HEK293 (cell line): Measurements from ENCODE around the gene PRSS56.

ENCODE experiments used
- BCL11A ChIP-seq: fragments of 450-650 bp; formaldehyde crosslinking; IDR thresholded peaks from 2 replicates; pipeline ENCODE4 v1.5.1; 2016; ENCODE audit warnings: low read depth, missing biosample characterization, missing genetic modification characterization
- EGR2 ChIP-seq: fragments of 450-650 bp; formaldehyde crosslinking; IDR thresholded peaks from 2 replicates; pipeline ENCODE4 v1.5.1; 2016; ENCODE audit warnings: low read depth, missing biosample characterization, missing genetic modification characterization
- GLIS1 ChIP-seq: fragments of 450-650 bp; formaldehyde crosslinking; IDR thresholded peaks from 2 replicates; pipeline ENCODE4 v1.5.1; 2016; ENCODE audit warnings: missing biosample characterization, missing genetic modification characterization
- GLIS2 ChIP-seq: fragments of 450-650 bp; formaldehyde crosslinking; IDR thresholded peaks from 2 replicates; pipeline ENCODE4 v1.5.1; 2016; ENCODE audit warnings: missing biosample characterization, missing genetic modification characterization
- HOXC10 ChIP-seq: sonication (generic); formaldehyde crosslinking; IDR thresholded peaks from 2 replicates; pipeline ENCODE4 v1.8.1; 2023; ENCODE audit warnings: mild to moderate bottlenecking, missing genetic modification reagents
- KLF9 ChIP-seq: fragments of 450-650 bp; formaldehyde crosslinking; IDR thresholded peaks from 2 replicates; pipeline ENCODE4 v1.5.1; 2016; ENCODE audit warnings: missing biosample characterization, missing genetic modification characterization, low read depth
- ZBTB17 ChIP-seq: fragments of 450-650 bp; formaldehyde crosslinking; IDR thresholded peaks from 2 replicates; pipeline ENCODE4 v1.5.1; 2016; ENCODE audit warnings: missing biosample characterization, missing genetic modification characterization
- ZBTB20 ChIP-seq: fragments of 450-650 bp; formaldehyde crosslinking; IDR thresholded peaks from 2 replicates; pipeline ENCODE4 v1.5.1; 2016; ENCODE audit warnings: missing biosample characterization, missing genetic modification characterization
- ZFP37 ChIP-seq: fragments of 450-650 bp; formaldehyde crosslinking; IDR thresholded peaks from 2 replicates; pipeline ENCODE4 v1.5.1; 2016; ENCODE audit warnings: missing biosample characterization, missing genetic modification characterization
- ZIC2 ChIP-seq: fragments of 450-650 bp; formaldehyde crosslinking; IDR thresholded peaks from 2 replicates; pipeline ENCODE4 v1.5.1; 2016; ENCODE audit warnings: missing biosample characterization, missing genetic modification characterization
- ZNF155 ChIP-seq: fragments of 450-650 bp; formaldehyde crosslinking; IDR thresholded peaks from 2 replicates; pipeline ENCODE4 v1.5.1; 2016; ENCODE audit warnings: missing biosample characterization, missing genetic modification characterization
- ZNF394 ChIP-seq: fragments of 450-650 bp; formaldehyde crosslinking; IDR thresholded peaks from 2 replicates; pipeline ENCODE4 v1.5.1; 2016; ENCODE audit warnings: missing biosample characterization, missing genetic modification characterization, mild to moderate bottlenecking, moderate library complexity, borderline replicate concordance
- ZNF600 ChIP-seq: fragments of 450-650 bp; formaldehyde crosslinking; IDR thresholded peaks from 2 replicates; pipeline ENCODE4 v1.5.1; 2016; ENCODE audit warnings: missing biosample characterization, missing genetic modification characterization
- ZSCAN30 ChIP-seq: fragments of 450-650 bp; IDR thresholded peaks from 2 replicates; pipeline ENCODE4 v1.5.1; 2018; ENCODE audit warnings: missing biosample characterization, mild to moderate bottlenecking, missing genetic modification characterization, moderate library complexity
- TF ChIP-seq, protein P1 (sequence below): fragments of 450-650 bp; formaldehyde crosslinking; IDR thresholded peaks from 2 replicates; pipeline ENCODE4 v1.5.1; 2016; ENCODE audit warnings: missing biosample characterization, missing genetic modification characterization
- TF ChIP-seq, protein P2 (sequence below): fragments of 450-650 bp; formaldehyde crosslinking; IDR thresholded peaks from 2 replicates; pipeline ENCODE4 v1.5.1; 2016; ENCODE audit warnings: missing biosample characterization, missing genetic modification characterization
- TF ChIP-seq, protein P3 (sequence below): fragments of 450-650 bp; formaldehyde crosslinking; optimal IDR thresholded peaks from 2 replicates; pipeline ENCODE3; 2016; ENCODE audit warnings: missing biosample characterization, mild to moderate bottlenecking, missing genetic modification characterization
- TF ChIP-seq, protein P4 (sequence below): fragments of 450-650 bp; formaldehyde crosslinking; IDR thresholded peaks from 2 replicates; pipeline ENCODE4 v1.5.1; 2017; ENCODE audit warnings: missing biosample characterization, missing genetic modification characterization
- TF ChIP-seq, protein P5 (sequence below): sonication (generic); formaldehyde crosslinking; IDR thresholded peaks from 2 replicates; pipeline ENCODE4 v1.8.1; 2022; ENCODE audit warnings: mild to moderate bottlenecking, moderate library complexity, missing genetic modification reagents
- TF ChIP-seq, protein P6 (sequence below): fragments of 450-650 bp; formaldehyde crosslinking; IDR thresholded peaks from 2 replicates; pipeline ENCODE4 v1.5.1; 2016; ENCODE audit warnings: missing biosample characterization, missing genetic modification characterization
- TF ChIP-seq, protein P7 (sequence below): fragments of 450-650 bp; formaldehyde crosslinking; IDR thresholded peaks from 2 replicates; pipeline ENCODE4 v1.5.1; 2016; ENCODE audit warnings: missing biosample characterization, missing genetic modification characterization

The PRSS56 gene

DNA sequence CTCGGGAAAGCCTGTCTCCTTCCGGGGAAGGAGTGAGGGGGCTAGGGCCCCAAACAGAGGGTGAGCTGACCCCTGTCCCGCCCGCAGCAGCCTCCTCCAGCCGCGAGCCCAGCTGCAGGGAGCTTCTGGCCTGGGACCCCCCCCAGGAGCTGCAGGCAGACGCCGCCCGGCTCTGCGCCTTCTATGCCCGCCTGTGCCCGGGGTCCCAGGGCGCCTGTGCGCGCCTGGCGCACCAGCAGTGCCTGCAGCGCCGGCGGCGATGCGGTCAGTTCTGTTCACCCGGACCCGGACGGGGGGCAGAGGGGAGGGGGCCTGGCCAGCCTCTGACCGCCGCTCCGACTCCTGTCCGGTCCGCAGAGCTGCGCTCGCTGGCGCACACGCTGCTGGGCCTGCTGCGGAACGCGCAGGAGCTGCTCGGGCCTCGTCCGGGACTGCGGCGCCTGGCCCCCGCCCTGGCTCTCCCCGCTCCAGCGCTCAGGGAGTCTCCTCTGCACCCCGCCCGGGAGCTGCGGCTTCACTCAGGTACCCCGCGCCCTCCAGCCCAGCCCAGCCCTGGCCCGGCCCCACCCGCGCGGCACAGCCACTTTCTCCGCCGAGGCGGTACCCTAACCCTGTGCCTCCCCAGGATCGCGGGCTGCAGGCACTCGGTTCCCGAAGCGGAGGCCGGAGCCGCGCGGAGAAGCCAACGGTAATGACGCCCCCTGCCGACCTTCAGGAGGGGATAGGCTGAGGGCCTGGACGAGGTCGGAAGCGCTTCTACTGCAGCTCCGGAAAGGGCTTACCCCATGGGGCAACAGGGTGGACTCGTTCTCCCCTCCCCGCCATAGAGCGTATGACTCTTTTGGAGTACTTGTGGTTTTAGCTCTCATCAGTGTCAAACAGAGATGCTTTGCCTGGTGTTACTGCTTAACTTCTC, 3.8 kb downstream of the PRSS56 start (continued):
- TF ChIP-seq ZIC2 = 0 out of 2 replicates have a peak, but pooled peaks have one; percentile 45
- TF ChIP-seq KLF9 (tag by site-specific recombination) = no peak
- TF ChIP-seq ZNF155 = no peak
- TF ChIP-seq ZFP37 (tag by site-specific recombination) = 0 out of 2 replicates have a peak, but pooled peaks have one; percentile 22
- 0 out of 2 replicates have a peak, but pooled peaks have one; percentile 18 for TF ChIP-seq EGR2 (tag by site-specific recombination)
- peak; percentile 77; the same call in 1 of the 2 replicates for TF ChIP-seq ZBTB20 (tag by site-specific recombination)
- TF ChIP-seq, protein P1, sequence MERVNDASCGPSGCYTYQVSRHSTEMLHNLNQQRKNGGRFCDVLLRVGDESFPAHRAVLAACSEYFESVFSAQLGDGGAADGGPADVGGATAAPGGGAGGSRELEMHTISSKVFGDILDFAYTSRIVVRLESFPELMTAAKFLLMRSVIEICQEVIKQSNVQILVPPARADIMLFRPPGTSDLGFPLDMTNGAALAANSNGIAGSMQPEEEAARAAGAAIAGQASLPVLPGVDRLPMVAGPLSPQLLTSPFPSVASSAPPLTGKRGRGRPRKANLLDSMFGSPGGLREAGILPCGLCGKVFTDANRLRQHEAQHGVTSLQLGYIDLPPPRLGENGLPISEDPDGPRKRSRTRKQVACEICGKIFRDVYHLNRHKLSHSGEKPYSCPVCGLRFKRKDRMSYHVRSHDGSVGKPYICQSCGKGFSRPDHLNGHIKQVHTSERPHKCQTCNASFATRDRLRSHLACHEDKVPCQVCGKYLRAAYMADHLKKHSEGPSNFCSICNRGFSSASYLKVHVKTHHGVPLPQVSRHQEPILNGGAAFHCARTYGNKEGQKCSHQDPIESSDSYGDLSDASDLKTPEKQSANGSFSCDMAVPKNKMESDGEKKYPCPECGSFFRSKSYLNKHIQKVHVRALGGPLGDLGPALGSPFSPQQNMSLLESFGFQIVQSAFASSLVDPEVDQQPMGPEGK (tag by site-specific recombination) = peak; percentile 85
- TF ChIP-seq ZNF394 (tag by site-specific recombination) = peak; percentile 30; the same call in 1 of the 2 replicates
- TF ChIP-seq HOXC10 (CRISPR knock-in tag) = no peak
- TF ChIP-seq, protein P2, sequence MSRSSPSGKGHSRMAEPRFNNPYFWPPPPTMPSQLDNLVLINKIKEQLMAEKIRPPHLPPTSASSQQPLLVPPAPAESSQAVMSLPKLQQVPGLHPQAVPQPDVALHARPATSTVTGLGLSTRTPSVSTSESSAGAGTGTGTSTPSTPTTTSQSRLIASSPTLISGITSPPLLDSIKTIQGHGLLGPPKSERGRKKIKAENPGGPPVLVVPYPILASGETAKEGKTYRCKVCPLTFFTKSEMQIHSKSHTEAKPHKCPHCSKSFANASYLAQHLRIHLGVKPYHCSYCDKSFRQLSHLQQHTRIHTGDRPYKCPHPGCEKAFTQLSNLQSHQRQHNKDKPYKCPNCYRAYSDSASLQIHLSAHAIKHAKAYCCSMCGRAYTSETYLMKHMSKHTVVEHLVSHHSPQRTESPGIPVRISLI (tag by site-specific recombination) = no peak
- TF ChIP-seq, protein P3, sequence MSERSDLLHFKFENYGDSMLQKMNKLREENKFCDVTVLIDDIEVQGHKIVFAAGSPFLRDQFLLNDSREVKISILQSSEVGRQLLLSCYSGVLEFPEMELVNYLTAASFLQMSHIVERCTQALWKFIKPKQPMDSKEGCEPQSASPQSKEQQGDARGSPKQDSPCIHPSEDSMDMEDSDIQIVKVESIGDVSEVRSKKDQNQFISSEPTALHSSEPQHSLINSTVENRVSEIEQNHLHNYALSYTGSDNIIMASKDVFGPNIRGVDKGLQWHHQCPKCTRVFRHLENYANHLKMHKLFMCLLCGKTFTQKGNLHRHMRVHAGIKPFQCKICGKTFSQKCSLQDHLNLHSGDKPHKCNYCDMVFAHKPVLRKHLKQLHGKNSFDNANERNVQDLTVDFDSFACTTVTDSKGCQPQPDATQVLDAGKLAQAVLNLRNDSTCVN = peak; percentile 79
- TF ChIP-seq ZNF600 = peak; percentile 96
- 0 out of 2 replicates have a peak, but pooled peaks have one; percentile 24 for TF ChIP-seq ZSCAN30 (tag by site-specific recombination)
- TF ChIP-seq, protein P4, sequence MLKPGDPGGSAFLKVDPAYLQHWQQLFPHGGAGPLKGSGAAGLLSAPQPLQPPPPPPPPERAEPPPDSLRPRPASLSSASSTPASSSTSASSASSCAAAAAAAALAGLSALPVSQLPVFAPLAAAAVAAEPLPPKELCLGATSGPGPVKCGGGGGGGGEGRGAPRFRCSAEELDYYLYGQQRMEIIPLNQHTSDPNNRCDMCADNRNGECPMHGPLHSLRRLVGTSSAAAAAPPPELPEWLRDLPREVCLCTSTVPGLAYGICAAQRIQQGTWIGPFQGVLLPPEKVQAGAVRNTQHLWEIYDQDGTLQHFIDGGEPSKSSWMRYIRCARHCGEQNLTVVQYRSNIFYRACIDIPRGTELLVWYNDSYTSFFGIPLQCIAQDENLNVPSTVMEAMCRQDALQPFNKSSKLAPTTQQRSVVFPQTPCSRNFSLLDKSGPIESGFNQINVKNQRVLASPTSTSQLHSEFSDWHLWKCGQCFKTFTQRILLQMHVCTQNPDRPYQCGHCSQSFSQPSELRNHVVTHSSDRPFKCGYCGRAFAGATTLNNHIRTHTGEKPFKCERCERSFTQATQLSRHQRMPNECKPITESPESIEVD = no peak
- TF ChIP-seq, protein P5, sequence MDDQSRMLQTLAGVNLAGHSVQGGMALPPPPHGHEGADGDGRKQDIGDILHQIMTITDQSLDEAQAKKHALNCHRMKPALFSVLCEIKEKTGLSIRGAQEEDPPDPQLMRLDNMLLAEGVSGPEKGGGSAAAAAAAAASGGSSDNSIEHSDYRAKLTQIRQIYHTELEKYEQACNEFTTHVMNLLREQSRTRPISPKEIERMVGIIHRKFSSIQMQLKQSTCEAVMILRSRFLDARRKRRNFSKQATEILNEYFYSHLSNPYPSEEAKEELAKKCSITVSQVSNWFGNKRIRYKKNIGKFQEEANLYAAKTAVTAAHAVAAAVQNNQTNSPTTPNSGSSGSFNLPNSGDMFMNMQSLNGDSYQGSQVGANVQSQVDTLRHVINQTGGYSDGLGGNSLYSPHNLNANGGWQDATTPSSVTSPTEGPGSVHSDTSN = 0 out of 2 replicates have a peak, but pooled peaks have one; percentile 9
- TF ChIP-seq, protein P6, sequence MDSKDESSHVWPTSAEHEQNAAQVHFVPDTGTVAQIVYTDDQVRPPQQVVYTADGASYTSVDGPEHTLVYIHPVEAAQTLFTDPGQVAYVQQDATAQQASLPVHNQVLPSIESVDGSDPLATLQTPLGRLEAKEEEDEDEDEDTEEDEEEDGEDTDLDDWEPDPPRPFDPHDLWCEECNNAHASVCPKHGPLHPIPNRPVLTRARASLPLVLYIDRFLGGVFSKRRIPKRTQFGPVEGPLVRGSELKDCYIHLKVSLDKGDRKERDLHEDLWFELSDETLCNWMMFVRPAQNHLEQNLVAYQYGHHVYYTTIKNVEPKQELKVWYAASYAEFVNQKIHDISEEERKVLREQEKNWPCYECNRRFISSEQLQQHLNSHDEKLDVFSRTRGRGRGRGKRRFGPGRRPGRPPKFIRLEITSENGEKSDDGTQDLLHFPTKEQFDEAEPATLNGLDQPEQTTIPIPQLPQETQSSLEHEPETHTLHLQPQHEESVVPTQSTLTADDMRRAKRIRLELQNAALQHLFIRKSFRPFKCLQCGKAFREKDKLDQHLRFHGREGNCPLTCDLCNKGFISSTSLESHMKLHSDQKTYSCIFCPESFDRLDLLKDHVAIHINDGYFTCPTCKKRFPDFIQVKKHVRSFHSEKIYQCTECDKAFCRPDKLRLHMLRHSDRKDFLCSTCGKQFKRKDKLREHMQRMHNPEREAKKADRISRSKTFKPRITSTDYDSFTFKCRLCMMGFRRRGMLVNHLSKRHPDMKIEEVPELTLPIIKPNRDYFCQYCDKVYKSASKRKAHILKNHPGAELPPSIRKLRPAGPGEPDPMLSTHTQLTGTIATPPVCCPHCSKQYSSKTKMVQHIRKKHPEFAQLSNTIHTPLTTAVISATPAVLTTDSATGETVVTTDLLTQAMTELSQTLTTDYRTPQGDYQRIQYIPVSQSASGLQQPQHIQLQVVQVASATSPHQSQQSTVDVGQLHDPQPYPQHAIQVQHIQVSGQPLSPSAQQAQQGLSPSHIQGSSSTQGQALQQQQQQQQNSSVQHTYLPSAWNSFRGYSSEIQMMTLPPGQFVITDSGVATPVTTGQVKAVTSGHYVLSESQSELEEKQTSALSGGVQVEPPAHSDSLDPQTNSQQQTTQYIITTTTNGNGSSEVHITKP (tag by site-specific recombination) = 0 out of 2 replicates have a peak, but pooled peaks have one; percentile 44
- TF ChIP-seq GLIS2 = peak; percentile 73; the same call in 1 of the 2 replicates
- peak; percentile 41 for TF ChIP-seq GLIS1 (tag by site-specific recombination)
- TF ChIP-seq, protein P7, sequence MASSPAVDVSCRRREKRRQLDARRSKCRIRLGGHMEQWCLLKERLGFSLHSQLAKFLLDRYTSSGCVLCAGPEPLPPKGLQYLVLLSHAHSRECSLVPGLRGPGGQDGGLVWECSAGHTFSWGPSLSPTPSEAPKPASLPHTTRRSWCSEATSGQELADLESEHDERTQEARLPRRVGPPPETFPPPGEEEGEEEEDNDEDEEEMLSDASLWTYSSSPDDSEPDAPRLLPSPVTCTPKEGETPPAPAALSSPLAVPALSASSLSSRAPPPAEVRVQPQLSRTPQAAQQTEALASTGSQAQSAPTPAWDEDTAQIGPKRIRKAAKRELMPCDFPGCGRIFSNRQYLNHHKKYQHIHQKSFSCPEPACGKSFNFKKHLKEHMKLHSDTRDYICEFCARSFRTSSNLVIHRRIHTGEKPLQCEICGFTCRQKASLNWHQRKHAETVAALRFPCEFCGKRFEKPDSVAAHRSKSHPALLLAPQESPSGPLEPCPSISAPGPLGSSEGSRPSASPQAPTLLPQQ (tag by site-specific recombination) = peak; percentile 44; the same call in 1 of the 2 replicates
- 0 out of 2 replicates have a peak, but pooled peaks have one; percentile 47 for TF ChIP-seq BCL11A (tag by site-specific recombination)
- peak; percentile 64; the same call in 1 of the 2 replicates for TF ChIP-seq ZBTB17
